Measurements from ENCODE around the gene STOX1.
"Not testable (repeated sequence)": the region's sequence is repeated elsewhere in the genome, so short reads cannot be mapped to it uniquely, and the experiment has no call there.

Gene STOX1

DNA sequence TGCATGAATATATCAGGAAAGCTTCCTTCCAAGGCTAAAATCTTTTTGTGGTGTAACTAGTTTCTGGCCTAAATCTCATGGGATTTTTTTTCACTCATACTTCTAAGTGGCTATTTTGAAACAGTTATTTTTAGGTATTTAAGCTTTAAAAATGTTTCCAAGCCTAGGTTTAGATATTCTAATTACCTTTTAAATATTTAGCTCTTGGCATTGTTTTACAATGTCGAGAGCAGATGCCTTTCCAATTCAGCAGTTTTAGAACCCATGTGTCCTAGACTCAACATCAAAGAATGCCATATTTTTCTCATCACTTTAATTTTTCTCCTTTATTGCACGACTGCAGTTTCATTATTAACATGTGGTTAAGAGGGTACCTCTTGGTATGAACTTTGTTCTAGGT, 27.1 kb upstream of the STOX1 start:
- H3K9ac ChIP-seq (ENCODE audit: low read length): no peak overlapping the region
- TF ChIP-seq EZH2phosphoT487 (conservative IDR thresholded peaks at IDR 0.05; ENCODE audit: low read length) (no peak), CTCF (IDR thresholded peaks at IDR 0.05; ENCODE audit: insufficient read depth, low read length, poor library complexity, severe bottlenecking) (no peak)
- no peak overlapping the region for H3K4me3 ChIP-seq (ENCODE audit: insufficient read depth, low read length, poor library complexity, severe bottlenecking)
- peaks cover 6% of the 10 kb centered on the region; the same call in 1 of the 2 replicates for H3K36me3 ChIP-seq (ENCODE audit: low read length)
- H3K27ac ChIP-seq (ENCODE audit: low read depth, low read length): no peak overlapping the region
- H4K20me1 ChIP-seq (ENCODE audit: low read depth, low read length): no peaks in the 10 kb centered on the region
- no peaks in the 10 kb centered on the region for H3K27me3 ChIP-seq (ENCODE audit: low read length)
- H3K9me3 ChIP-seq (ENCODE audit: insufficient read depth, low read length): no peaks in the 10 kb centered on the region
- no peak overlapping the region for H3K4me2 ChIP-seq (ENCODE audit: low read depth, low read length, poor library complexity, severe bottlenecking)
- peaks cover 15% of the 10 kb centered on the region; the same call in 1 of the 2 replicates for H3F3A ChIP-seq (ENCODE audit: insufficient read depth)
- no peaks in the 10 kb centered on the region for H3K79me2 ChIP-seq (ENCODE audit: insufficient read depth, low read length)
- H2AFZ ChIP-seq (ENCODE audit: low read depth, low read length, severe bottlenecking): no peak overlapping the region
- H3K9me2 ChIP-seq (replicated peaks; ENCODE audit: insufficient read depth, low read length): no peaks in the 10 kb centered on the region

GRCh38 chr10:68804692-68805091, 22.6 kb upstream of the STOX1 start:
- 0 out of 2 replicates have a peak, but pooled peaks cover 3% of the 10 kb centered on the region for H3K36me3 ChIP-seq (ENCODE audit: low read length)
- H2AFZ ChIP-seq (ENCODE audit: low read depth, low read length, severe bottlenecking): no peak overlapping the region
- TF ChIP-seq EZH2phosphoT487 (conservative IDR thresholded peaks at IDR 0.05; ENCODE audit: low read length) (no peak), CTCF (IDR thresholded peaks at IDR 0.05; ENCODE audit: insufficient read depth, low read length, poor library complexity, severe bottlenecking) (no peak)
- H3K9ac ChIP-seq (ENCODE audit: low read length): no peak overlapping the region
- no peaks in the 10 kb centered on the region for H4K20me1 ChIP-seq (ENCODE audit: low read depth, low read length)
- no peak overlapping the region for H3K4me2 ChIP-seq (ENCODE audit: low read depth, low read length, poor library complexity, severe bottlenecking)
- no peaks in the 10 kb centered on the region for H3K27me3 ChIP-seq (ENCODE audit: low read length)
- no peaks in the 10 kb centered on the region for H3K9me2 ChIP-seq (replicated peaks; ENCODE audit: insufficient read depth, low read length)
- H3K4me3 ChIP-seq (ENCODE audit: insufficient read depth, low read length, poor library complexity, severe bottlenecking): no peak overlapping the region
- H3F3A ChIP-seq (ENCODE audit: insufficient read depth): peaks cover 12% of the 10 kb centered on the region; the same call in 1 of the 2 replicates
- H3K27ac ChIP-seq (ENCODE audit: low read depth, low read length): no peak overlapping the region
- H3K79me2 ChIP-seq (ENCODE audit: insufficient read depth, low read length): no peaks in the 10 kb centered on the region
- H3K9me3 ChIP-seq (ENCODE audit: insufficient read depth, low read length): no peaks in the 10 kb centered on the region

DNA sequence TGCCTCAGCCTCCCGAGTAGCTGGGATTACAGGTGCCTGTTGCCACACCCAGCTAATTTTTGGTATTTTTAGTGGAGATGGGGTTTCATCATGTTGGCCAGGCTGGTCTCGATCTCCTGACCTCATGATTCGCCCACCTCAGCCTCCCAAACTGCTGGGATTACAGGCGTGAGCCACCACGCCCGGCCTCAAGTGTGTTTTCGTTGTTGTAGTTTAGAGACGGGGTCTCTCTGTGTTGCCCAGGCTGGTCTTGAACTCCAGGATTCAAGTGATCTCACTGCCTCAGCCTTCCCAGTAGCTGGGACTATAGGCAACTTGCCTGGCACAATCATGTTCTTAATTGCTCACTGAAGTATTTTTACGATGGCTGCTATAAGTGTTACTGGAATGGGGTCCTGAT, 16.5 kb upstream of the STOX1 start:
- not testable (repeated sequence) for H3K4me3 ChIP-seq (ENCODE audit: insufficient read depth, low read length, poor library complexity, severe bottlenecking); H3K9me2 ChIP-seq (replicated peaks; ENCODE audit: insufficient read depth, low read length); H2AFZ ChIP-seq (ENCODE audit: low read depth, low read length, severe bottlenecking); H3K36me3 ChIP-seq (ENCODE audit: low read length); H3K27ac ChIP-seq (ENCODE audit: low read depth, low read length); H3K4me2 ChIP-seq (ENCODE audit: low read depth, low read length, poor library complexity, severe bottlenecking); H3K79me2 ChIP-seq (ENCODE audit: insufficient read depth, low read length); H3F3A ChIP-seq (ENCODE audit: insufficient read depth); H3K27me3 ChIP-seq (ENCODE audit: low read length); H3K9me3 ChIP-seq (ENCODE audit: insufficient read depth, low read length); H3K9ac ChIP-seq (ENCODE audit: low read length); H4K20me1 ChIP-seq (ENCODE audit: low read depth, low read length)

DNA sequence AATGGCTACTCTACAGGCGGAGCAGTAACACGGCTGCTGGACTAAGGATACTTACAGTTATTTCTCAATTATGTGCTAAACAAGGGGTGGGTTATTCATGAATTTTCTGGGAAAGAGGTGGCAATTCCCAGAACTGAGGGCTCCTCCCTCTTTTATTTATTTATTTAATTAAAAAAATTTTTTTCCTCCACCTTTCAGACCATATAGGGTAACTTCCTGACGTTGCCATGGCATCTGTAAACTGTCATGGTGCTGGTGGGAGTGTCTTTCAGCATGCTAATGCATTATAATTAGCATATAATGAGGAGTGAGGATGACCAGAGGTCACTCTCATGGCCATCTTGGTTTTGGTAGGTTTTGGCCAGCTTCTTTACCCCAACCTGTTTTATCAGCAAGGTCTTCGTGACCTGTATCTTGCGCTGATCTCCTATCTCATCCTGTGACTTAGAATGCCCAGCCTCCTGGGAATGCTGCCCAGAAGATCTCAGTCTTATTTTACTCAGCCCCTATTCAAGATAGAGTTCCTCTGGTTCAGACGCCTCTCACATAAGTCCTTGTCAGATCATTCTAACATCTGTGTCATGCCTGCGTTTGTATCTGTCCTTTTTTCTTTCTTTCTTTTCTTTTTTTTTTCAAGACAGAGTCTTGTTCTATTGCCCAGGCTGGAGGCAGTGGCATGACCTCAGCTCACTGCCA, 15.9 kb upstream of the STOX1 start:
- H3K27me3 ChIP-seq (ENCODE audit: low read length): no peaks in the 10 kb centered on the region
- H3K4me2 ChIP-seq (ENCODE audit: low read depth, low read length, poor library complexity, severe bottlenecking): no peak overlapping the region
- no peaks in the 10 kb centered on the region for H3K9me2 ChIP-seq (replicated peaks; ENCODE audit: insufficient read depth, low read length)
- no peaks in the 10 kb centered on the region for H4K20me1 ChIP-seq (ENCODE audit: low read depth, low read length)
- no peak overlapping the region for H3K9ac ChIP-seq (ENCODE audit: low read length)
- no peaks in the 10 kb centered on the region for H3K9me3 ChIP-seq (ENCODE audit: insufficient read depth, low read length)
- no peaks in the 10 kb centered on the region for H3K79me2 ChIP-seq (ENCODE audit: insufficient read depth, low read length)
- H3K27ac ChIP-seq (ENCODE audit: low read depth, low read length): no peak overlapping the region
- H3K4me3 ChIP-seq (ENCODE audit: insufficient read depth, low read length, poor library complexity, severe bottlenecking): no peak overlapping the region
- TF ChIP-seq CTCF (IDR thresholded peaks at IDR 0.05; ENCODE audit: insufficient read depth, low read length, poor library complexity, severe bottlenecking) (no peak), EZH2phosphoT487 (conservative IDR thresholded peaks at IDR 0.05; ENCODE audit: low read length) (no peak)
- H3F3A ChIP-seq (ENCODE audit: insufficient read depth): no peaks in the 10 kb centered on the region
- no peaks in the 10 kb centered on the region for H3K36me3 ChIP-seq (ENCODE audit: low read length)
- H2AFZ ChIP-seq (ENCODE audit: low read depth, low read length, severe bottlenecking): no peak overlapping the region

Data from SU-DHL-6 (cell line).